ENCODE data around the gene TNFSF9. TPM values are rescaled to one million over a fixed set of nuclear protein-coding genes. Genes with fewer than 3 reads are reported as not detected.
A peak's percentile ranks its signal among the peaks of the same experiment; 100 is the strongest.

The TNFSF9 gene
- total RNA-seq: 10 to 100 TPM in 2 of 6 donors, 1 to 10 TPM in 4; 6.3 to 11.6 (median 8.4) TPM

- DNase-seq (peak; percentile 94 to 99), ATAC-seq (ENCODE audit: low FRiP score in 2 of 2) (peak; percentile 93 to 97)
- Histone ChIP-seq H3K27me3 (no peaks in the 10 kb centered on the region), H3K4me1 (peaks cover 16 to 40% (median 29%) of the 10 kb centered on the region in 4 donors), H3K9me3 (no peaks in the 10 kb centered on the region), H3K27ac (peak within 1 kb of the TSS; percentile 67 to 89 (median 72)), H3K36me3 (no peaks in the 10 kb centered on the region), H3K4me3 (peak within 1 kb of the TSS; percentile 27 to 77 (median 70))
- TF ChIP-seq, protein P1, sequence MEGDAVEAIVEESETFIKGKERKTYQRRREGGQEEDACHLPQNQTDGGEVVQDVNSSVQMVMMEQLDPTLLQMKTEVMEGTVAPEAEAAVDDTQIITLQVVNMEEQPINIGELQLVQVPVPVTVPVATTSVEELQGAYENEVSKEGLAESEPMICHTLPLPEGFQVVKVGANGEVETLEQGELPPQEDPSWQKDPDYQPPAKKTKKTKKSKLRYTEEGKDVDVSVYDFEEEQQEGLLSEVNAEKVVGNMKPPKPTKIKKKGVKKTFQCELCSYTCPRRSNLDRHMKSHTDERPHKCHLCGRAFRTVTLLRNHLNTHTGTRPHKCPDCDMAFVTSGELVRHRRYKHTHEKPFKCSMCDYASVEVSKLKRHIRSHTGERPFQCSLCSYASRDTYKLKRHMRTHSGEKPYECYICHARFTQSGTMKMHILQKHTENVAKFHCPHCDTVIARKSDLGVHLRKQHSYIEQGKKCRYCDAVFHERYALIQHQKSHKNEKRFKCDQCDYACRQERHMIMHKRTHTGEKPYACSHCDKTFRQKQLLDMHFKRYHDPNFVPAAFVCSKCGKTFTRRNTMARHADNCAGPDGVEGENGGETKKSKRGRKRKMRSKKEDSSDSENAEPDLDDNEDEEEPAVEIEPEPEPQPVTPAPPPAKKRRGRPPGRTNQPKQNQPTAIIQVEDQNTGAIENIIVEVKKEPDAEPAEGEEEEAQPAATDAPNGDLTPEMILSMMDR (IDR thresholded peaks at IDR 0.05): peak in 1 of 6 experiments; percentile 21
- TF ChIP-seq POLR2A (IDR thresholded peaks at IDR 0.05) (peak in 3 of 4 donors; percentile 82 to 98 (median 98)), EP300 (IDR thresholded peaks at IDR 0.05) (peak in 1 of 4 donors; percentile 51), POLR2AphosphoS5 (IDR thresholded peaks at IDR 0.05) (peak; percentile 68 to 97)
- WGBS, 2 donors: 0 to 1% methylated on average over 24 to 41 of the region's 44 CpGs
Measured at GRCh38 chr19:6530386-6531162, at the start of gene TNFSF9. TNFSF9 (plus strand) TSS chr19:6531026; CDS start chr19:6531037, 11 bp downstream.

GRCh38 chr19:6481541-6482342 lies 49.1 kb upstream of the TNFSF9 start, which contains the start of gene DENND1C:
DENND1C (minus strand) TSS chr19:6481787; CDS start chr19:6481695, 92 bp downstream.
- Histone ChIP-seq H3K4me3 (peak within 1 kb of the TSS in 3 of 4 donors; percentile 33 to 52 (median 46)), H3K27me3 (no peaks in the 10 kb centered on the region), H3K4me1 (peaks cover 0 to 6% (median 2%) of the 10 kb centered on the region in 4 donors), H3K27ac (peak within 1 kb of the TSS; percentile 31 to 85 (median 66)), H3K36me3 (no peaks in the 10 kb centered on the region), H3K9me3 (no peaks in the 10 kb centered on the region)
- 36 to 42% methylated on average over 15 to 19 of the region's 24 CpGs for WGBS, 2 donors
- TF ChIP-seq, protein P1 (IDR thresholded peaks at IDR 0.05): peak; percentile 18 to 53 (median 34)
- TF ChIP-seq EP300 (IDR thresholded peaks at IDR 0.05) (no peak), POLR2AphosphoS5 (IDR thresholded peaks at IDR 0.05) (peak in 1 of 2 donors; percentile 21), POLR2A (IDR thresholded peaks at IDR 0.05) (peak in 2 of 4 donors; percentile 13 to 51)
- DNase-seq: peak; percentile 68 to 85
- peak; percentile 49 to 78 for ATAC-seq (ENCODE audit: low FRiP score in 2 of 2)

GRCh38 chr19:6482343-6482686 lies 48.5 kb upstream of the TNFSF9 start:
- 90 to 92% methylated on average over 6 to 8 of the region's 8 CpGs for WGBS, 2 donors
- peak overlapping the region; percentile 31 to 85 (median 66) for H3K27ac ChIP-seq
- peak overlapping the region in 1 of 4 donors; percentile 52 for H3K4me3 ChIP-seq
- no peaks in the 10 kb centered on the region for H3K27me3 ChIP-seq
- DNase-seq (no peak), ATAC-seq (ENCODE audit: low FRiP score in 2 of 2) (no peak)
- H3K36me3 ChIP-seq: no peaks in the 10 kb centered on the region
- H3K9me3 ChIP-seq: no peaks in the 10 kb centered on the region
- peaks cover 0 to under 1% (median 0%) of the 10 kb centered on the region in 4 donors for H3K4me1 ChIP-seq
- no peak for TF ChIP-seq EP300 (IDR thresholded peaks at IDR 0.05)
- TF ChIP-seq POLR2AphosphoS5 (IDR thresholded peaks at IDR 0.05): no peak
- no peak for TF ChIP-seq POLR2A (IDR thresholded peaks at IDR 0.05)
- TF ChIP-seq, protein P1 (IDR thresholded peaks at IDR 0.05): no peak

DNA sequence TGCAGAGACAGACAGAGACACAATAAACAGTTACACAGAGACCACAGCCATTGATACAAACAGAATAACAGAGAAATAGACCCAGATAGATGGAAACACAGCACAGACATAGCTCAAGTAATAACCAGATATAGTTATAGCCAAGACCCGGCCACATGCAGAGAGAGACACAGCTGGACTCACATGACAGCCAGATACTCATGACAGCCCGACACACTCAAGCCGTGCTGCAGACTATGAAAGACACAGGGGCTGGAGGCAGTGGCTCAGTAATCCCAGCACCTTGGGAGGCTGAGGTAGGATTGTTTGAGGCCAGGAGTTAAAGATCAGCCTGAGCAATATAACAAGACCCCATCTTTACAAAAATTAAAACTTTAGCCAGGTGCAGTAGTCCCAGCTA lies 47.6 kb upstream of the TNFSF9 start:
- H3K36me3 ChIP-seq: no peaks in the 10 kb centered on the region
- 53 to 56% methylated on average over 3 of the region's 3 CpGs for WGBS, 2 donors
- H3K9me3 ChIP-seq: no peaks in the 10 kb centered on the region
- no peak for DNase-seq
- H3K4me1 ChIP-seq: no peaks in the 10 kb centered on the region
- TF ChIP-seq, protein P1 (IDR thresholded peaks at IDR 0.05): no peak
- TF ChIP-seq POLR2AphosphoS5 (IDR thresholded peaks at IDR 0.05) (no peak), POLR2A (IDR thresholded peaks at IDR 0.05) (no peak), EP300 (IDR thresholded peaks at IDR 0.05) (no peak)
- H3K4me3 ChIP-seq: no peak overlapping the region
- no peak for ATAC-seq (ENCODE audit: low FRiP score in 2 of 2)
- no peaks in the 10 kb centered on the region for H3K27me3 ChIP-seq
- H3K27ac ChIP-seq: no peak overlapping the region

Data from upper lobe of left lung (tissue), 6 donors.